8988T (cell line): Measurements from ENCODE around the gene ICAM1.
"Not testable (repeated sequence)": the region's sequence is repeated elsewhere in the genome, so short reads cannot be mapped to it uniquely, and the experiment has no call there.

Experiments
- DNase-seq: peaks from one replicate; pipeline ENCODE4 v3.0.0; 2011

ICAM1 gene, protein sequence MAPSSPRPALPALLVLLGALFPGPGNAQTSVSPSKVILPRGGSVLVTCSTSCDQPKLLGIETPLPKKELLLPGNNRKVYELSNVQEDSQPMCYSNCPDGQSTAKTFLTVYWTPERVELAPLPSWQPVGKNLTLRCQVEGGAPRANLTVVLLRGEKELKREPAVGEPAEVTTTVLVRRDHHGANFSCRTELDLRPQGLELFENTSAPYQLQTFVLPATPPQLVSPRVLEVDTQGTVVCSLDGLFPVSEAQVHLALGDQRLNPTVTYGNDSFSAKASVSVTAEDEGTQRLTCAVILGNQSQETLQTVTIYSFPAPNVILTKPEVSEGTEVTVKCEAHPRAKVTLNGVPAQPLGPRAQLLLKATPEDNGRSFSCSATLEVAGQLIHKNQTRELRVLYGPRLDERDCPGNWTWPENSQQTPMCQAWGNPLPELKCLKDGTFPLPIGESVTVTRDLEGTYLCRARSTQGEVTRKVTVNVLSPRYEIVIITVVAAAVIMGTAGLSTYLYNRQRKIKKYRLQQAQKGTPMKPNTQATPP

DNA sequence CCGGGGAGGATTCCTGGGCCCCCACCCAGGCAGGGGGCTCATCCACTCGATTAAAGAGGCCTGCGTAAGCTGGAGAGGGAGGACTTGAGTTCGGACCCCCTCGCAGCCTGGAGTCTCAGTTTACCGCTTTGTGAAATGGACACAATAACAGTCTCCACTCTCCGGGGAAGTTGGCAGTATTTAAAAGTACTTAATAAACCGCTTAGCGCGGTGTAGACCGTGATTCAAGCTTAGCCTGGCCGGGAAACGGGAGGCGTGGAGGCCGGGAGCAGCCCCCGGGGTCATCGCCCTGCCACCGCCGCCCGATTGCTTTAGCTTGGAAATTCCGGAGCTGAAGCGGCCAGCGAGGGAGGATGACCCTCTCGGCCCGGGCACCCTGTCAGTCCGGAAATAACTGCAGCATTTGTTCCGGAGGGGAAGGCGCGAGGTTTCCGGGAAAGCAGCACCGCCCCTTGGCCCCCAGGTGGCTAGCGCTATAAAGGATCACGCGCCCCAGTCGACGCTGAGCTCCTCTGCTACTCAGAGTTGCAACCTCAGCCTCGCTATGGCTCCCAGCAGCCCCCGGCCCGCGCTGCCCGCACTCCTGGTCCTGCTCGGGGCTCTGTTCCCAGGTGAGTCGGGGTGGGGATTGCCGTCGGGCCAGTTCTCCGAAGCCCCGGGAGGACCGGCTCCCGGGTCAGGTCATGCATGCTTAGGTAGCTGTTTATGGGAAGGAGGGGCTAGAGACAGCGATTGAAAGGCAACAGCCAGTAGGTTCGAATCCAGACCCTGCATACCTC is at the start of gene ICAM1:
TSS of gene ICAM1 (plus strand) at position 505 of the 779 bp plus-strand sequence. CDS start at position 545, 40 bp downstream.
- no peak for DNase-seq

DNA sequence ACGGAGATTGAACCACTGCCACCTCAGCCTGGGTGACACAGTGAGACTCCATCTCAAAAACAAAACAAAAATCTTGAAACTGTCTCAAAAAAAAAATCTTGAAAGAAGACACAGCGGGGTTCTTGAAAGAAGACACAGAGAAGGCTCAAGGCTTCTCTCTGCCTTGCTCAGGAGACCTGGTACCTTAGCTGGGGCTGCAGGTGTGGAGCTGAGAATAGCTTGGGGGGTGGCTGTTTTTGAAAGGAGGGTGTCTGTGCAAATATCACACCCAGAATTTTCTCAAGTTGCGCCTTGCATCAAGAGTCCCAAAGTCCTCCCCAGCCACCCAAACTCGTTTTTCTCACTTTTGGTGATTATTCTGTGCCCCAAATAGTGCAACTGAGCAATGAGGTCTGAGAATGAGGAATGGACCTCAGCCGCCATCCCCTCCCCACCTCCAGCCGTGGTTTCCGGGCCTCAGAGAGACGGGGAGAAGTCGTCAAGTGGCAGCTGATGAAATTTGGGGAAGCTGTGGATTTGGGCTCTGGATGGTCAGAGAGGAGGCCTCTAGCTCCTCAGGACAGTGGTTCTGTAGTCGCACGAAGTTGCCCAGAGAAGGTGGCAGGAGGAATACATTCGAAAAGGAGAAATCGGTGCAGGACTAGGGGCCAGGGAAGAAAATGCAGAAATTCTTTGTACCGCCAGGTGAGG is 48.6 kb upstream of the ICAM1 start:
- DNase-seq, result no peak

DNA sequence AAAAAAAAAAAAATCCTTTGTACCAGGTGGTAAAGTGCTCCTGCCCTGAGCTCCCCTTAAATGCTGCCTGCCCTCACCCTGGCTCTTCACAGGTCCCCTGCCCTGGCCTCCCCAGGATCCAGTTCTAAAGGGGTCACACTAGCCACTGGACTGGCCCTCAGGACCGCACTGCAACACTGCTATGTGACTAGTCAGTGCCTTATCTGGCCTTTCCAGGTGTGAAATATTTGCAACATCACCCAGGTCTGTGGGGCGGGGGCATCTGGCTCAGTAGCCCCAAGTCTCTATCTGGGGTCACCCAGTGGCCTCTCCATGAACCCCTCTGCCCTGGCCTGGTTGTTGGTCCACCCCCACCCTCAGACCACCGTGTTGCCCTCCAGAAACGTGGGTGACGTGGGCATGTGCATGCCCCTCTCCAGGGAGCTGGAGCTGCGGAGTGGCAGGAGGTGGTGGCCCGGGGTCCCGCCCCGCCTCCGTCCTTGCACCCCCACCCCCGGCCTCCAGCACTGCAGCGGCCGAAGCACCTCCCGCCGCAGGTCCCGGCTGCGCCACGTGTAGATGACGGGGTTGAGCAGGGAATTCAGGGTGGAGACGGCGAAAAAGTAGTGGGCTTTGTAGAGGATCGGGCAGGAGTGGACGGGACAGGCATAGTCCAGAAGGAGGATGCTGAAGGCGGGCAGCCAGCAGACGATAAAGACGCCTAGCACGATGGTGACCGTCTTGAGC is 47.3 kb upstream of the ICAM1 start:
- no peak for DNase-seq

DNA sequence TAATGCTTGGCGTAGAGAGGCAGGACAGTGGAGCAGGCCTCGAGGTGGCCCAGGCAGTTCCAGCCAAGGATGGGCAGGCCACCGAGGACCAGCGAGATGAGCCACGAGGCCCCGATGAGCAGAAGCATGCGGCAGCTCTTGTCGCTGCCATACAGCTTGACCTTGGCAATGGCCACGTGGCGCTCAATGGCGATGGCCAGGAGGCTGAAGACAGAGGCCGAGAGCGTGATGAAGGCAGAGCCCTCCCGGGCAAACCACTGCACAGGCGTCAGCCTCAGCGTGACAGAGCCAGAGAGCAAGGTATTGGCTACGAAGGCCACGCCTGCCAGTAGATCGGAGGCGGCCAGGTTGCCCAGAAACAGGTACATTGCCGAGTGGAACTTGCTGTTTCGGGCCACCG is 46.6 kb upstream of the ICAM1 start:
- no peak for DNase-seq

DNA sequence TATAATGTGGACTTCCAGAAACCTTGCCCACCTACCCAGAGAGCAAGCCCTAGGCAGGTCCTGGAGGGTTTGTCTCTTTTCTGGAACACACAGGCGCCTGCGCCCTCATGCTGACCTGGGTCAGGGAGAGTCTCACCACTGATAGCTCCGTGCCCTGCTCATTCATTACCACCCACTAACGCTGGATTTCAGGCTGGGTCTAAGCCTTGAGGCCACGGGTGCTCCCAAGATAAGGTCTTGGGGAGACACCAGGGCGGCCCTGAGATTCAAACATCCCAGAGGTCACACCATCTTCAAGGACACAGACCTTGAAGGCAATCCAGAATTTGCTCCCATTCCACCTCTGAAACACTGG is 44.9 kb upstream of the ICAM1 start:
- DNase-seq, result no peak

DNA sequence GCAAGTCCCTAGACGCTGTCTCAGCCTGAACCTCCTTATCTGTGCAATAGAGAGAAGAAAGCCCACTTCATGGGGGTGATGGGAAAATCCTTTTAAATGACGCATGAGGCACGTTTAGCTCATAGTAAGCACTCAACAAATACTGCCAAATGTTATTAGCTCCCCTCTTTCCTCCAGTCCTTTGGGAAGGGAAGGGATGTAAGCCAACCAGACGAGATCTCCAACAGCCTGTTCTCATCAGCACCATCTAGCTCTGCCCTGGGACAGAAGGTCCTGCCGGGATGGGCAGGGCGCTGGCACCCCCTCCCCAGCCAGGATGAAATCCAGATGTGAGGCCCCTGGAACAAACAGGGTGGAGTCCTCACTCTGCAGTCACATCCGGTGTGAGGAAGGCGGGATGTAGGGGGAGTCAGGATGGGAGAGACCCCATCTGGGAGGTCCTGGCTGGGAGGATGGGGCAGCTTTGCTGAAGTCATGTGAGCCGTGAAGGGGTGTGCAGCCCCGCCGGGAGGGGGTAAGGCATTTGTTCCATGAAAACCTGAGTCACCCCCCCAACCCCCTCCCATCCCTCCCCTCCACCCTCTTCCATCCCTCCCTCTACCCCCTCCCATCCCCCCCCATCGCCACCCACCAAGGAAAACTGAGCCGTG is 44.4 kb upstream of the ICAM1 start:
- DNase-seq, result no peak

DNA sequence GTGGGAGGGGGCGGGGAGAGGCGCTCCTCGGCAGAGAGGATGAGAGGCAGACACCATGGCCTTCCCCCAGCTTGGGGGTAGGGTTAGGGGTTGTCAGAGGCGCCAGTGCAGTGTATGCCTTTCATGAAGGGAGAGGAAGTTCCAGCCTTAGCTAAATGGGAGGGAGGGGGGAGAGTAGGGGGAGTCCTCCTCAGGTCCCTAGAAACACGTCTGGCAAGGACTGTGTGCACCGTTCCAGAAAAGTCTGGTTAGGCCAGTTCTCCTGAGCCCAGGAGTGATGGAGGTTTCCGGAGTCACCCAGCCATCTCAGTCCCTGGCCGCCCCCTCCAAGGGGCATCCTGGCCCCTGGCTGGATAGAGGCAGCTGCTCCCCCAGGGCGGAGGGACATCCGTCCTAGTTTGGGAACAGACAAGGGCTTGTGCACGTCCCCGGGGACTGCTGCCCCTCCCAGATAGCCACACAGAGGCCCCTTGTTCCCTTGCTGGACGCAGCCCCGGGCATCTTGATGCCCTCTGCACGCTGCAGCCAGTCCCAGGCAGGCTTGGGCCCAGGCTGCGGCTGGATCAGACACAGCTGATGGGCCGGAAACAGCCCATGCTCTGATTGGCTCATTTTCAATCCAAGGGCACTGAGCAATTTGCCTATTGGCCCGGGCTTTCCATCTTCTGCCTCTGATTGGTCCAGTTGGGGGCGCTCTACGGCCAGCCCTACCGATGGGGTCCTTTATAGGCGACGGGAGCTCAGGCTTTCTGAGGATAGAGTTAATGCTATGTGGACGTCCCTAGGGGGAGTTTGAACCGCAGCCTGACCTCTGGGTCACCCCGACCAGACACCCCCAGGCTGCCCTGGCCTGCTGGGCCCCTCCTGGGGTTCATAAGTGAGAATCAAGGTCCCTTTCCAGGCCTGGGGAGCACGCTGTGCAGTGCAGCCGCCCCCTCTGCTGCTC is 43.6 kb upstream of the ICAM1 start:
- DNase-seq, result no peak

DNA sequence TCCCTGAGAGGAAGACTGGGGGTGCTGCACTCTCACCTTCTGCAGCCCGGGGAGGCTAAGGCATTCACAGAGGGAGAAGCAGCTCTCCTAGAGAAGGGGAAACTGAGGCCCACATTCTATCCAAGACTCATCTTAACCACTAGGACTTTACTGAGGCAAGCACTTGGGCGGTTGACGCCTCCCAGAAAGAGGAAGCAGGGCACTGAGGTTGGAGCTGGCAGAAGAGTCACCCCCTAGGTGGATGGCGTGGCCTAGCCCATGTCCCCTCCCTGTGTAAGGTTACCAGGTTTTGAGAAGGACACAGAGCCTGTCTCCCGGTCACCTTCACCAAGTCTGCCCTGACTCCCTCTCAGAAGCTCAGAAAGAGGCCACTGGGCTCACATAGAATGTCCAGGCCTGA is 42.5 kb upstream of the ICAM1 start:
- DNase-seq, result no peak

DNA sequence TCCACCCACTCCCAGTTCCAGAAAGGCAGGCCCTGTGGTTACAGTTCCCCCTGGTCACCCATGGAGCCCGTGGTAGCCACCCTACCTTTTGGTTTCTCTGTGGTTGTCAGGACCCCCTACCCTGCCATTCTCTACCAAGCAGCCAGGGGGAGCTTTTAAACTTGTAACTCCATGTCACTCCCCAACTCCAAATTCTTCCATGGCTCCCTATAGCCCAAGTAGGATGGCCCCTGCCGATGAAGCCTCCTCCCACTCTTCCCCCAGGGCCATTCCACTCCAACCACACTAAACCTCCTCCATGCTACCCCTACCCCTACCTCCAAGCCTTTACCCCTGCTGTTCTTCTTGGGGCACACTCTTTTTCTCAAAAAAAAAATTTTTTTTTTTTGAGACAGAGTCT is 42.0 kb upstream of the ICAM1 start:
- peak; percentile 61 for DNase-seq

DNA sequence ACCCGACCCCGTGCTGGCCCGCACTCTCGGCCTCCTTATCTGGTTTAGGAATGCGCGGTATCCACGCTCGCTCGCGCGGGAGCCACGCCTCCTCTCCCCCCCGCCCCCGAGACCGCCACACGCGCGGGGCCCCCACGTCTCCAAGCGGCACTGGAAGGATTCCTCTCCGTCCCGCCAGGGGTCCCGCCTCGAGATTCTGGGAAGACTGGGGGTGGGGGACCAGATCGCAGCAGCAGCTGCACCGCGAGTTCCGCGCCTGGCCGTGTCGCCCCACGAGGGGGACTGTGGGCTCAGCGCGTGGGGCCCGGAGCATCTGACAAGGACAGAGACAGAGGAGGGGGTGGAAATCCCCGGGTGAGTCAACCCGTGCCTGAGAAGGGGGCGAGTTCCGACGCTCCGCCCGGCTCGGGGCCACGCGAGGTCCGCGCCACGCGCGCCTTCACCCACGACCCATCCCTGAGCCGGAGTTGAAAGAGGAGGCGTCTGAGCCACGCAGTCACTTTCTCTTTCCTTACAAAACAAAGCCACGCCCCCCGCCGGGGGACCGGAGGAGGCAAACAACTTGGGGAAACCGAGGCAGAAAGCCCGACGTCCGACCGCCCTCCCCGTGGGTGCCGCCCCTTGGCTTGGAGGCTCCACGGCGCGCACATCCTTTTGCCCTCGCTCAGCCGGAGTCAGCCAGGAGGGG is 40.6 kb upstream of the ICAM1 start:
- DNase-seq, result no peak

DNA sequence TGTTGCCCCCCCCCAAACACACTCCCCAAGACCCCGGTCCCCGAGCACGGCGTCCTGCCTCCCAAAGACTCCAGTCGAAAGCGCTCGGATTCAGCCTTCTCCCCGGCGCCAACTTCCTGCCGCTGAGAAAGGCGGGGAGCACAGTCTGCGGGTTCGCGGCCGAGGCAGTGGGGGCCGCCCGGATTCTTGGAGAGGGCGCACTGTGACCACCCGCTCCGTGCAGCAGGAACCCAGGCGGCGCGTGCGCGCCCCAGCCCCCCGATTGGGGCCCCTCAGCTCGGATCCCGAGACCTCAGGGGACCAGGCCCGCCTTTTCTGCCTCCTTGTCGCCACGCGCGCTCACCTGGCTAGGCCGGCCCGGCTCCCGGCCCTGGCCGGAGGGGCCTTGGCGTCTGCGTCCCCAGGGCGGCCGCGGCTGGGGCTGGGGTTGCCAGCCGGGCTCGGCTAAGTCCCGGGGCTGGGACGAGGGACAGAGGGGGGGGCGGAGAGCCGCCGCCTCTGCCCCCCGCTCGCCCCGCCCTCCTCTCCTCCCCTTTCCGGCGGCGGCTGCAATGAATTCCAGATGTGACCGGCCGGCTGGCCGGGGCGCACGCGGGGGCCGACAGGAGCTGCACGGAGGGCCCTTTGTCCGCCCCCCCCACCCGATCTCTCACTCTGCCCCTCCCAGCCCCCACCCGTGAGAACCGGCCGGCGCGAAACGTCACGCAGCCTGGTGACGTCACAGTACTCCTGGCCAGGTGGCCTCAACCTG is 39.9 kb upstream of the ICAM1 start, which contains the start of gene S1PR2:
TSS of gene S1PR2 (minus strand) at position 471 of the 751 bp plus-strand sequence. CDS start 6,426 bp downstream, outside the sequence.
- peak; percentile 69 for DNase-seq

DNA sequence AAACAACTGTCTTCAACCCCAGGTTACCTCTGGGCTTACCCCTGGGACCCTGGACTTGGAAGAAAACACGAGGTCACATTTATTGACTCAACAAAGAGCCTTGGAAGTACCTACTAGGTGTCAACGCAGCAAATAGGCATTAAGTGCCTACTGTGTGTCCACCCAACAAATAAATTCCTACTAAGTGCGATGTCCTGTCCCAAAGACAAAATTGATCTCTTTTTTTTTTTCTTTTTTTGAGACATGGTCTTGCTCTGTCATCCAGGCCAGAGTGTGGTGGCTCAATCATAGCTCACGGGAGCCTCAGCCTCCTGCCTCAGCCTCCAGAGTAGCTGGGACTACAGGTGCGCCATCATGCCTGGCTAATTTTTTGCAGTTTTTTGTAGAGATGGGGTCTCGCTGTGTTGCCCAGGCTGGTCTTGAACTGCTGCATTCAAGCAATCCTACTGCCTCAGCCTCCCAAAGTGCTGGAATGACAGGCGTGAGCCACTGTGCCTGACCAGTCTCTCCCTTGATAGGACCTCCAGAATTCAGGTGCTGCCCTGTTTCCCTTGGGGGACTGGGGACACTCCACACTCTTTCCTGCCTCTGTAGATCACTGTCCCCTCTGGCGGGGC is 39.2 kb upstream of the ICAM1 start:
- DNase-seq, result no peak

DNA sequence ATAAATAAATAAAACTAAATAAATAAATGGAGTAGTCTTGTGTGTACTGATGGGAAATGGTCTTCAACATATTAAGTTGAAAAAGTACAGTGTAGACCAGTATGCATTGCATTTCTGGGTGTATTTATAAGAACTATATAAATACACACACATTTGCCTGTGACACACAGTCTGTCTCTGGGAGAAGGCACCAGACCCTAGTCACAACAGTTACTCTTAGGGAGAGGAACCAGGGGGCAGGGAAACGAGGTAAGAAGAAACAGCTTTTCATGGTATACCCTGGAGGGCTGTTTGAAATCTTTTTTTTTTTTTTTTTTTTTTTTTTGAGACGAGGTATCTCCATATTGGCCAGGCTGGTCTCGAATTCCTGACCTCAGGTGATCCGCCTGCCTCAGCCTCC is 37.0 kb upstream of the ICAM1 start:
- DNase-seq, result no peak

DNA sequence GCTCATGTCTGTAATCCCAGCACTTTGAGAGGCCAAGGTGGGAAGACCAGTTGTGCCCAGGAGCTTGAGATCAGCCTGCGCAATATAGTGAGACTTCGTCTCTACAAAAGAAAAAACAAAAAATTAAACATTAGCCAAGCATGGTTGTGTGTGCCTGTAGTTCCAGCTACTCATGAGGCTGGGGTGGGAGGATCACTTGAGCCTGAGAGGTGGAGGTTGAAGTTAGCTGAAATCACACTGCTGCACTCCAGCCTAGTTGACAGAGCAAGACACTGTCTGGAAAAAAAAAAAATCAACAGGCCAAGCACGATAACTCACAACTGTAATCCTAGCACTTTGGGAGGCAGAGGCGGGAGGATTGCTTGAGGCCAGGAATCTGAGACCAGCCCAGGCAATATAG is 35.9 kb upstream of the ICAM1 start:
- no peak for DNase-seq

DNA sequence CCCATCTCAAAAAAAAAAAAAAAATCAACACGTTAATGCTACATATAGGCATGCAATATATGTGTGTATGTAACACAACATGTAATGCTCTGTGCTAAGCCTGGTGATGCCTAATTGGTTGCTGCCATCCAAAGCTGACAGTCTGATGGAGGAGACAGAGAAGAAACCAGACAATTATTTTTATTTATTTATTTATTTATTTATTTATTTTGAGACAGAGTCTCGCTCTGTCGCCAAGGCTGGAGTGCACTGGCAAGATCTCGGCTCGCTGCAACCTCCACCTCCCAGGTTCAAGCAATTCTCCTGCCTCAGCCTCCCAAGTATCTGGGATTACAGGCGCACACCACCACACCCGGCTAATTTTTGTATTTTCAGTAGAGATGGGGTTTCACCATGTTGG is 35.5 kb upstream of the ICAM1 start:
- not testable (repeated sequence) for DNase-seq

DNA sequence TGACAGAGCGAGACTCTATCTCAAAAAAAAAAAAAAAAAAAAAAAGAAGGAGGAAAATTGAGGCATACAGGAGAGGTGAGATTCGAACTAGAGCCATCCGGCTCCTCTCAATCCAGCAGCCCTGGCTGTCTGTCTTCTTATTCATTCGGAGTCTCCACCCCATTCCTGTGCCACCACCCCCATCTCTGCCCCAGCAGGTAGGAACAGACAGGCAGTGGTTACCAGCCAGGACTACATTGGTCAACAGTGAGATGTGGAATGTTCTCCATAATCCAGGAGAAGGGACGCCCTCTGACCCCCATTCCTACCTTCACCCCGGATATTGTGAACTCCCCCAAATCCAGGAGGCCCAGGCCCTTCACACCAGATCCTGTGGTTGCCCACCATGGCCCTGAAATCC is 33.2 kb upstream of the ICAM1 start:
- no peak for DNase-seq

DNA sequence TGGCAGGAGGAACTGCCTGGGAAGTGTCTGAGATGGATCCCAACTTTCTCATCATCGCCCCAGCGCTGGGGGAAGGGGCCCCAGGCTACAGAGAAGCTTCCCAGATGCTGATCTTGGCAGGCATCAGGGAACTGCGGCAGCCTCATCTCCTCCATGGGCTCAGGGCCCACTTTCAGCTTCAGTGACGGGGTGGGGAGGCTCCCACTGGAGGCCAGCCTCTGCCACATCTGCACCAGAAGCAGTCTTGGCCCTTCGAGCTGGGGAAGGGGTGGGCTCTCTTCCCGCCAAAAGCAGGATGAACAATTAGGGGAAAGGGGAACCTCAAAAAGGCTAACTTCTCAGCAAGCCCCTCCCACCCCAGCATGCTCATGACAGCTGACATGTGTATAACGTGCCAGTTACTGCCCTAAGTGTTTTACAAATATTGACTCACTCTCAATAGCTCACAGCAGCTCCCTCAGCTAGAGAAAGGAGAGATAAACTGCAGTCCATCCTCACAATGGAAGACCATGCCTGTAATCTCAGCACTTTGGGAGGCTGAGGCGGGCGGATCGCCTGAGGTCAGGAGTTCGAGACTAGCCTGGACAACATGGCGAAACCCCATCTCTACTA is 32.6 kb upstream of the ICAM1 start:
- no peak for DNase-seq

DNA sequence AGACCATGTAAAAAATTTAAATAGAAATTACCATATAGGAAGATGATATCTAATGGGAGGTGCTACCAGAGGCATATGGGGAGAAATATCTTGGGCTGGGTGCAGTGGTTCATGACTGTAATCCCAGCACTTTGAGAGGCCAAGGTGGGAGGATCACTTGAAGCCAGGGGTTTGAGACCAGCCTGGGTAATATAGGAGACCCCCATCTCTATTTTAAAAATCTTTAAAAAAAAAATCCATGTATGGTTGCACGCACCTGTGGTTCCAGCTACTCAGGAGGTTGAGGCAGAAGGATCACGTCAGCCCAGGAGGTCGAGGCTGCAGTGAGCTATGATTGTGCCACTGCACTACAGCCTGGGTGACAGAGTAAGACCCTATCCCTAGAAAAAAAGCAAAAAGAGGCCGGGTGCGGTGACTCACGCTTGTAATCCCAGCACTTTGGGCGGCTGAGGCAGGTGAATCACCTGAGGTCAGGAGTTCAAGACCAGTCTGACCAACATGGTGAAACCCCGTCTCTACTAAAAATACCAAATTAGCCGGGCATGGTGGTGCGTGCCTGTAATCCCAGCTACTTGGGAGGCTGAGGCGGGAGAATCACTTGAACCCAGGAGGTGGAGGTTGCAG is 29.0 kb upstream of the ICAM1 start:
- DNase-seq, result not testable (repeated sequence)
